ENCODE measurements around the gene OR5V1. TPM values are rescaled to one million over a fixed set of nuclear protein-coding genes. Genes with fewer than 3 reads are reported as not detected.
"Not testable (repeated sequence)": the region's sequence is repeated elsewhere in the genome, so short reads cannot be mapped to it uniquely, and the experiment has no call there.

Gene OR5V1
- total RNA-seq: not detected

- Mint-ChIP-seq H3K27me3 (peaks cover 12% of the 10 kb centered on the region), H3K27ac (no peak within 1 kb of the TSS), H3K4me3 (no peak within 1 kb of the TSS), H3K36me3 (ENCODE audit: low read depth) (no peaks in the 10 kb centered on the region), H3K9me3 (no peaks in the 10 kb centered on the region), H3K4me1 (no peaks in the 10 kb centered on the region)
- ChIA-PET CTCF (no interaction called here), POLR2A (no interaction called here)
- DNase-seq: no peak
Measured at GRCh38 chr6:29368765-29369164, at the start of gene OR5V1. Gene OR5V1 (minus strand): TSS chr6:29368865. CDS start chr6:29356195, 12,670 bp downstream.

DNA sequence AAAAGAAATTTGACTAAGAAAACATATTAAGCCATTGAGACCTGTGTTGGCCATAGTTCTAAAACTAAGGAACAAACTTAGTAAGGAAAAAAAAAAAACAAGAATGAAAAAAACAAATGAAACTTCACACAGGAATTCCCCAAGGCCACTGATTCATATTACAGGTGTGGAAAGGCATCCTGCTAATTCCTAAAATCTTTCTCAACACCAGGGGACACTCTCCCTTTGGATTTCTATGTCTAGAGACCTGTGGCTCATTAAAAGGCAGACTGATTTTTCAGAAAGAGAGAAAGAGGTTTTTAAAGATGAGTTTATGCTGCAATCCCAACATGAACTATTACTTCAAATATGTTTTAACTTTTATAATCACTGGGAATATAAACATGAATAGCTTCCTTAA lies 45.9 kb upstream of the OR5V1 start, which contains the start of gene OR12D1:
TSS of gene OR12D1 (plus strand) at position 341 of the 400 bp plus-strand sequence.
- no peaks in the 10 kb centered on the region for H3K36me3 Mint-ChIP-seq (ENCODE audit: low read depth)
- no peak within 1 kb of the TSS for H3K27ac Mint-ChIP-seq
- H3K9me3 Mint-ChIP-seq: no peaks in the 10 kb centered on the region
- ChIA-PET CTCF (no interaction called here), POLR2A (no interaction called here)
- peaks cover 29% of the 10 kb centered on the region for H3K27me3 Mint-ChIP-seq
- no peak within 1 kb of the TSS for H3K4me3 Mint-ChIP-seq
- no peak for DNase-seq
- no peaks in the 10 kb centered on the region for H3K4me1 Mint-ChIP-seq

GRCh38 chr6:29403801-29404200 lies 35.1 kb upstream of the OR5V1 start:
- Mint-ChIP-seq H3K4me1 (no peaks in the 10 kb centered on the region), H3K27me3 (peaks cover 13% of the 10 kb centered on the region), H3K4me3 (no peak overlapping the region), H3K27ac (no peak overlapping the region), H3K36me3 (ENCODE audit: low read depth) (no peaks in the 10 kb centered on the region), H3K9me3 (no peaks in the 10 kb centered on the region)
- POLR2A ChIA-PET: no interaction called here
- DNase-seq: no peak
- CTCF ChIA-PET: no interaction called here

DNA sequence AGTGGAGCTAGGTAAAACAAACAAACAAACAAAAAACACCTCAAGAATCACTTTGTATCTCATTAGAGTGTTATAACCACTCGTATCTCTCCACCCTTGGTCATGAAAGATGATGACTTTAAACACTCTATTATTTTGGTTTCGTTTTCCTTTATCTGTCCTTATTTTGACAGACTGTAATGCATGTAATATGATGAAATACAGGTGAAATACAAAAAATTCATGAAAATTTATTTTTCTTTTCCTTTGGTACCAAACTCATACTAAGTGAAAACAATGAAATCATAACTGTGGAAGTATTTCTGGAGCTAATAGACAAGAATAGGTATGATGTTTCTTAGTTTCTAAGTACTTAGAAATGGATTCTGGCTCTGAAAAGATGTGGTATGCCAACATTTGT lies 30.9 kb upstream of the OR5V1 start:
- Mint-ChIP-seq H3K27ac (no peak overlapping the region), H3K27me3 (peaks cover 26% of the 10 kb centered on the region), H3K4me3 (no peak overlapping the region), H3K4me1 (no peaks in the 10 kb centered on the region), H3K36me3 (ENCODE audit: low read depth) (no peaks in the 10 kb centered on the region), H3K9me3 (no peaks in the 10 kb centered on the region)
- CTCF ChIA-PET: interaction anchor here (0.6 kb wide), 1 partner anchor 14 kb away, joined by 3 read pairs; no protein-coding TSS in a partner anchor
- POLR2A ChIA-PET: no interaction called here
- DNase-seq: no peak

GRCh38 chr6:29395331-29395730 lies 26.7 kb upstream of the OR5V1 start, which contains the start of gene OR12D2:
Gene OR12D2 (plus strand): TSS chr6:29395631. CDS start chr6:29396700, 1,069 bp downstream.
- POLR2A ChIA-PET: no interaction called here
- H3K27me3 Mint-ChIP-seq: peaks cover 16% of the 10 kb centered on the region
- H3K9me3 Mint-ChIP-seq: no peaks in the 10 kb centered on the region
- H3K36me3 Mint-ChIP-seq (ENCODE audit: low read depth): no peaks in the 10 kb centered on the region
- no peaks in the 10 kb centered on the region for H3K4me1 Mint-ChIP-seq
- no peak within 1 kb of the TSS for H3K27ac Mint-ChIP-seq
- CTCF ChIA-PET: no interaction called here
- DNase-seq: no peak
- no peak within 1 kb of the TSS for H3K4me3 Mint-ChIP-seq

GRCh38 chr6:29388533-29388932 lies 19.9 kb upstream of the OR5V1 start:
- Mint-ChIP-seq H3K4me3 (no peak overlapping the region), H3K36me3 (ENCODE audit: low read depth) (no peaks in the 10 kb centered on the region)
- POLR2A ChIA-PET: no interaction called here

DNA sequence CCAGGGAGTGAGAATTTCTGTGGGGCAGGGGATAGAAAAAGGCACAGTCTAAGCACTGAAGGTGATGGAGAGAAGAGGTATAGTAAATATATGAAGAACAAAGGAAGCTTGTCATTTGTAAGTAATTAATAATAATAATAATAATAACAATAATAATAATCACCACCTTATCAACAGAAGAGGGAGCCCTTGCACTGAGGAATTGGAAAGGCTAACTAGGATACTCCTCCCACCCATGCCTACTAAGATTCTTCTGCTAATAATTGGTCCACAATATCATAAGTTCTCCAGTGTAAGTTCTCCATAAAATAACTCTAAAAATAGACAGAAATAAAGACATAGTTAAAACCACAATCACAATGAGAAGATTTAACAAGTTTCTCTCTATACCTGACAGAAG lies 7.3 kb upstream of the OR5V1 start:
- Mint-ChIP-seq H3K36me3 (ENCODE audit: low read depth) (no peaks in the 10 kb centered on the region), H3K4me3 (no peak overlapping the region), H3K27me3 (peaks cover 8% of the 10 kb centered on the region), H3K4me1 (no peaks in the 10 kb centered on the region), H3K9me3 (no peaks in the 10 kb centered on the region), H3K27ac (no peak overlapping the region)
- ChIA-PET POLR2A (no interaction called here), CTCF (no interaction called here)
- no peak for DNase-seq

More at GRCh38 chr6:29388533-29388932, 19.9 kb upstream of the OR5V1 start:
- CTCF ChIA-PET: no interaction called here
- Mint-ChIP-seq H3K27ac (no peak overlapping the region), H3K27me3 (peaks cover 6% of the 10 kb centered on the region), H3K4me1 (no peaks in the 10 kb centered on the region), H3K9me3 (no peaks in the 10 kb centered on the region)
- DNase-seq: no peak

DNA sequence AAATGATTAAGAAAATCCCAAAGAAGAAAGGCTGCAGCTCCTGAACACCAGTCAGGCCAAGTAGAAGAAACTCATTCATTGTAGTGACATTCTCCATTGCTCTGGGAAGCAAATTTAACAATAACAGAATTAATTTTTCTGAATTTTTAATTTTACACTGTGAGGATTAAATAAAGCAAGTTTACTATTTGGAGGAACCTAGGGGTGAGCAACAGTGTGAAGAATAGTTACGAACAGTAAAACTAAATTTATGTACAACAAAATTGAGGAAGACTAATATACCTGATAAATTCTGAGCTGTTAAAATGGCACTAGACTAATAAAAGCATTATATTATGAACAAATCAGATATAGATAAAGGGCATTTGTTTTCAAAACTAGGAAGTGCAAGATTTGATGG lies 6.5 kb upstream of the OR5V1 start, which contains the start of gene OR12D3:
TSS of gene OR12D3 (minus strand) at position 101 of the 400 bp plus-strand sequence. CDS start at position 97, 4 bp downstream.
- H3K27me3 Mint-ChIP-seq: peaks cover 9% of the 10 kb centered on the region
- ChIA-PET POLR2A (no interaction called here), CTCF (no interaction called here)
- H3K4me3 Mint-ChIP-seq: no peak within 1 kb of the TSS
- no peak within 1 kb of the TSS for H3K27ac Mint-ChIP-seq
- H3K4me1 Mint-ChIP-seq: no peaks in the 10 kb centered on the region
- H3K9me3 Mint-ChIP-seq: no peaks in the 10 kb centered on the region
- H3K36me3 Mint-ChIP-seq (ENCODE audit: low read depth): no peaks in the 10 kb centered on the region
- no peak for DNase-seq

DNA sequence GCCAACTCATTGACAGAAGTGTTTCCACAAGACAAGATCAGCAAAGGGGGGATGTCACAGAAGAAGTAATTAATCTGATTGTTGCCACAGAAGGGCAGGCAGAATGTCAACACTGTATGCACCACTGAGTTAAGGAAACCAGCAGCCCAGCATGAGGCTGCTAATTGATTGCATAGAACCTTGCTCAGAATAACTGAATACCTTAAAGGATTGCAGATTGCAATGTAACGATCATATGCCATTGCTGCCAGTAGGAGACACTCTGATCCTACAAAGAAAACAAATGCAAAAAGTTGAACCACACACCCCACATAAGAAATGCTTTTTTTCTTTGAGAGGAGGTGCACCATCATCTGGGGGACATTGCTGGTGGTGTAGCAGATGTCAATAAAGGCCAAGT lies 13.1 kb downstream of the OR5V1 start:
- H3K27ac Mint-ChIP-seq: no peak overlapping the region
- peaks cover 28% of the 10 kb centered on the region for H3K27me3 Mint-ChIP-seq
- no peaks in the 10 kb centered on the region for H3K4me1 Mint-ChIP-seq
- no peak overlapping the region for H3K4me3 Mint-ChIP-seq
- no peak for DNase-seq
- no peaks in the 10 kb centered on the region for H3K9me3 Mint-ChIP-seq
- no peaks in the 10 kb centered on the region for H3K36me3 Mint-ChIP-seq (ENCODE audit: low read depth)
- POLR2A ChIA-PET: no interaction called here
- CTCF ChIA-PET: no interaction called here

- no peaks in the 10 kb centered on the region for H3K9me3 Mint-ChIP-seq
Measured at GRCh38 chr6:29354980-29355379, 13.7 kb downstream of the OR5V1 start.

GRCh38 chr6:29349348-29349747 lies 19.3 kb downstream of the OR5V1 start:
- POLR2A ChIA-PET; H3K36me3 Mint-ChIP-seq (ENCODE audit: low read depth); DNase-seq: not testable (repeated sequence)

More at GRCh38 chr6:29354980-29355379, 13.7 kb downstream of the OR5V1 start:
- no peak overlapping the region for H3K27ac Mint-ChIP-seq
- CTCF ChIA-PET: no interaction called here
- H3K4me3 Mint-ChIP-seq: no peak overlapping the region
- H3K4me1 Mint-ChIP-seq: no peaks in the 10 kb centered on the region
- DNase-seq: no peak
- peaks cover 28% of the 10 kb centered on the region for H3K27me3 Mint-ChIP-seq
- POLR2A ChIA-PET: no interaction called here
- H3K36me3 Mint-ChIP-seq (ENCODE audit: low read depth): no peaks in the 10 kb centered on the region

DNA sequence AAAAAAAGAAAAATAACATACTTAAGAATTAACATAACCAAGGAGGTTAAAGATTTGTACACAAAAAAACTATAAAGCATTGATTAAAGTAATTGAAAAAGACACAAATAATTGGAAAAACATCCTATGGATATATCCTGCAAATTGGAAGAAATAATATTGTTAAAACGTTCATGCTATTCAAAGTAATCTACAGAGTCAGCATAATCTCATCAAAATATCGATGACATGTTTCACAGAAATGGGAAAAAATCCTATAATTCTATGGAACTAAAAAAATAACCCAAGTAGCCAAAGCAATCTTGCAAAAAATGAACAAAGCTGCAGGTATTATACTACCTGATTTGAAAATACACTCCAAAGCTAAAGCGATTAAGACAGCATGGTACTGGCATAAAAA lies 23.3 kb downstream of the OR5V1 start:
- Mint-ChIP-seq H3K27me3 (peaks cover 7% of the 10 kb centered on the region), H3K36me3 (ENCODE audit: low read depth) (no peaks in the 10 kb centered on the region), H3K27ac (no peak overlapping the region), H3K4me1 (no peaks in the 10 kb centered on the region), H3K9me3 (no peaks in the 10 kb centered on the region), H3K4me3 (no peak overlapping the region)
- CTCF ChIA-PET: no interaction called here
- DNase-seq: no peak
- POLR2A ChIA-PET: no interaction called here

More at GRCh38 chr6:29349348-29349747, 19.3 kb downstream of the OR5V1 start:
- peaks cover 11% of the 10 kb centered on the region for H3K27me3 Mint-ChIP-seq
- CTCF ChIA-PET, H3K4me3 Mint-ChIP-seq, H3K9me3 Mint-ChIP-seq, H3K27ac Mint-ChIP-seq, H3K4me1 Mint-ChIP-seq: not testable (repeated sequence)

GRCh38 chr6:29336269-29336668 lies 32.4 kb downstream of the OR5V1 start:
- Mint-ChIP-seq H3K36me3 (ENCODE audit: low read depth) (no peaks in the 10 kb centered on the region), H3K27me3 (peaks cover 3% of the 10 kb centered on the region), H3K4me3 (no peak overlapping the region), H3K27ac (no peak overlapping the region), H3K9me3 (no peaks in the 10 kb centered on the region), H3K4me1 (no peaks in the 10 kb centered on the region)
- CTCF ChIA-PET: no interaction called here
- DNase-seq: no peak
- POLR2A ChIA-PET: no interaction called here

- DNase-seq: no peak
- ChIA-PET POLR2A (no interaction called here), CTCF (no interaction called here)
- no peaks in the 10 kb centered on the region for H3K4me1 Mint-ChIP-seq
- peaks cover 8% of the 10 kb centered on the region for H3K27me3 Mint-ChIP-seq
- H3K27ac Mint-ChIP-seq: no peak overlapping the region
- H3K9me3 Mint-ChIP-seq: no peaks in the 10 kb centered on the region
- no peaks in the 10 kb centered on the region for H3K36me3 Mint-ChIP-seq (ENCODE audit: low read depth)
- no peak overlapping the region for H3K4me3 Mint-ChIP-seq
Measured at GRCh38 chr6:29332676-29333075, 36.0 kb downstream of the OR5V1 start.
